Measurements from ENCODE around the gene RAP1A.

GRCh38 chr1:111602302-111602701, 17.3 kb upstream of the RAP1A start:
- no peak for TF ChIP-seq POLR2AphosphoS5 (IDR thresholded peaks at IDR 0.05; ENCODE audit: borderline replicate concordance, low read depth, low read length)
- no peak for TF ChIP-seq EZH2 (IDR thresholded peaks at IDR 0.05)
